H1 (cell line): ENCODE data around the gene RTP2. TPM values are rescaled to one million over a fixed set of nuclear protein-coding genes. Genes with fewer than 3 reads are reported as not detected.

Source experiments
- CTCF ChIA-PET: fragments of 300-600 bp; sonication (Branson Sonifier 250); formaldehyde crosslinking; loops from one replicate; lab custom pipeline; 2021; ENCODE audit not compliant: partially characterized antibody; lab: Charles Lee
- POLR2A ChIA-PET: fragments of 300-600 bp; sonication (Branson Sonifier 250); formaldehyde crosslinking; loops from one replicate; lab custom pipeline; 2021; ENCODE audit warnings: inconsistent platforms; ENCODE audit not compliant: partially characterized antibody; lab: Charles Lee
- DNase-seq, 2 experiments: peaks; one replicate each; pipeline versions ENCODE4 v3.0.0 to v3.0.0-alpha.2; 2010 to 2022; ENCODE audit warnings: low spot score in 2 of 2, low read depth in 1 of 2, mixed read lengths in 1 of 2
- FAIRE-seq: peaks from 2 replicates; lab custom pipeline; 2011; peaks lifted over from hg19 to GRCh38; lab: Jason Lieb, UNC
- H2AFZ ChIP-seq: 2 replicates; pipeline ENCODE4 v1.8.1; 2012; ENCODE audit warnings: low read length, inconsistent platforms
- H2AK5ac ChIP-seq: 2 replicates; pipeline ENCODE4 v1.6.1; 2013; ENCODE audit warnings: low read depth, low read length
- H2BK120ac ChIP-seq: replicated peaks from 2 replicates; pipeline ENCODE3; 2013; ENCODE audit warnings: low read depth, low read length, inconsistent platforms
- H2BK12ac ChIP-seq: 2 replicates; pipeline ENCODE4 v1.6.1; 2013; ENCODE audit warnings: low read depth, low read length
- H2BK15ac ChIP-seq: 2 replicates; pipeline ENCODE4 v1.6.1; 2013; ENCODE audit warnings: low read length
- H2BK20ac ChIP-seq: 2 replicates; pipeline ENCODE4 v1.6.1; 2013; ENCODE audit warnings: low read length
- H2BK5ac ChIP-seq: 2 replicates; pipeline ENCODE4 v1.6.1; 2013; ENCODE audit warnings: low read depth, low read length
- H3K14ac ChIP-seq: 2 replicates; pipeline ENCODE4 v1.6.1; 2013; ENCODE audit warnings: inconsistent platforms; ENCODE audit not compliant: insufficient read length
- H3K18ac ChIP-seq: 2 replicates; pipeline ENCODE4 v1.6.1; 2013; ENCODE audit warnings: low read length; ENCODE audit errors: extremely low read depth
- H3K23ac ChIP-seq: 2 replicates; pipeline ENCODE4 v1.6.1; 2013; ENCODE audit warnings: inconsistent platforms; ENCODE audit not compliant: insufficient read length
- H3K23me2 ChIP-seq: 2 replicates; pipeline ENCODE4 v1.6.1; 2013; ENCODE audit warnings: low read depth, low read length
- H3K27ac ChIP-seq: 2 replicates; pipeline ENCODE4 v1.6.1; 2011; ENCODE audit warnings: low read depth, low read length, inconsistent platforms
- H3K27me3 ChIP-seq, 4 experiments: replicated peaks in 1 of 4; 1 replicate in 1 of 4; 2 replicates in 3 of 4; pipeline versions ENCODE4 v1.6.1 to v1.8.1; 2011 to 2013; ENCODE audit warnings: low read length in 3 of 4, mild to moderate bottlenecking in 3 of 4, inconsistent platforms in 2 of 4, mixed read lengths in 2 of 4, moderate library complexity in 1 of 4; ENCODE audit not compliant: control insufficient read depth in 3 of 4, insufficient read depth in 3 of 4; ENCODE audit errors: extremely low read depth in 1 of 4
- H3K36me3 ChIP-seq, 4 experiments: 2 replicates each; pipeline versions ENCODE4 v1.6.1 to v1.8.1; 2011 to 2013; ENCODE audit warnings: mild to moderate bottlenecking in 4 of 4, low read length in 3 of 4, moderate library complexity in 2 of 4, control low read depth in 1 of 4, inconsistent platforms in 1 of 4; ENCODE audit not compliant: insufficient read depth in 4 of 4, control insufficient read depth in 2 of 4
- H3K4ac ChIP-seq: replicated peaks from 2 replicates; pipeline ENCODE3; 2013; ENCODE audit warnings: low read length, low read depth, mixed read lengths, inconsistent platforms; ENCODE audit not compliant: insufficient read length
- H3K4me1 ChIP-seq, 4 experiments: replicated peaks in 1 of 4; 1 replicate in 1 of 4; 2 replicates in 3 of 4; pipeline versions ENCODE4 v1.6.1 to v1.8.1; 2011 to 2013; ENCODE audit warnings: low read length in 3 of 4, inconsistent platforms in 2 of 4, mixed read lengths in 1 of 4; ENCODE audit not compliant: insufficient read depth in 4 of 4, control insufficient read depth in 3 of 4
- H3K4me2 ChIP-seq, 2 experiments: 2 replicates each; pipeline versions ENCODE4 v1.6.1 to v1.8.1; 2011 to 2013; ENCODE audit warnings: low read depth in 2 of 2, low read length in 2 of 2, control low read depth in 1 of 2, inconsistent platforms in 1 of 2, mild to moderate bottlenecking in 1 of 2; ENCODE audit not compliant: insufficient read depth in 1 of 2
- H3K4me3 ChIP-seq, 4 experiments: fragments of 200-600, 300-600 bp in 1 of 4; sonication (generic), shearing (Covaris generic), sonication (Bioruptor Twin) in 1 of 4; 2 replicates each; pipeline versions ENCODE4 v1.5.1 to v1.8.1; 2011 to 2016; ENCODE audit warnings: low read length in 4 of 4, low read depth in 3 of 4, control low read depth in 2 of 4, inconsistent platforms in 2 of 4, mild to moderate bottlenecking in 2 of 4, mixed read lengths in 1 of 4, moderate library complexity in 1 of 4; ENCODE audit not compliant: insufficient read depth in 2 of 4; ENCODE audit errors: extremely low read depth in 1 of 4
- H3K56ac ChIP-seq: replicated peaks from 2 replicates; pipeline ENCODE3; 2013; ENCODE audit warnings: low read depth, mild to moderate bottlenecking, mixed read lengths, low read length, inconsistent platforms; ENCODE audit not compliant: insufficient read length
- H3K79me1 ChIP-seq: 2 replicates; pipeline ENCODE4 v1.6.1; 2013; ENCODE audit warnings: low read depth, low read length, control low read depth
- H3K79me2 ChIP-seq, 2 experiments: 2 replicates each; pipeline versions ENCODE4 v1.6.1 to v1.8.1; 2012 to 2013; ENCODE audit warnings: low read length in 2 of 2, mild to moderate bottlenecking in 2 of 2, inconsistent platforms in 1 of 2; ENCODE audit not compliant: insufficient read depth in 2 of 2, control insufficient read depth in 1 of 2
- H3K9ac ChIP-seq, 4 experiments: replicated peaks in 1 of 4; 1 replicate in 1 of 4; 2 replicates in 3 of 4; pipeline versions ENCODE4 v1.6.1 to v1.8.1; 2011 to 2013; ENCODE audit warnings: low read depth in 3 of 4, low read length in 3 of 4, control low read depth in 2 of 4, mild to moderate bottlenecking in 2 of 4, moderate library complexity in 2 of 4, inconsistent platforms in 1 of 4; ENCODE audit errors: extremely low read depth in 1 of 4
- H3K9me3 ChIP-seq, 2 experiments: 2 replicates each; pipeline versions ENCODE4 v1.6.1 to v1.8.1; 2012 to 2013; ENCODE audit warnings: mild to moderate bottlenecking in 2 of 2, moderate library complexity in 2 of 2, control low read depth in 1 of 2, inconsistent platforms in 1 of 2, low read depth in 1 of 2, low read length in 1 of 2, mixed read lengths in 1 of 2; ENCODE audit not compliant: insufficient read depth in 2 of 2
- H4K20me1 ChIP-seq, 2 experiments: replicated peaks in 1 of 2; 2 replicates each; pipeline versions ENCODE3 to v1.8.1; 2011 to 2013; ENCODE audit warnings: inconsistent platforms in 2 of 2, low read length in 2 of 2, mild to moderate bottlenecking in 1 of 2; ENCODE audit not compliant: insufficient read depth in 2 of 2, control insufficient read depth in 1 of 2
- H4K5ac ChIP-seq: 2 replicates; pipeline ENCODE4 v1.6.1; 2013; ENCODE audit warnings: low read length, low read depth, mixed read lengths, inconsistent platforms; ENCODE audit not compliant: insufficient read length
- H4K8ac ChIP-seq: 2 replicates; pipeline ENCODE4 v1.8.0; 2013; ENCODE audit warnings: mild to moderate bottlenecking, moderate library complexity, low read length, inconsistent platforms; ENCODE audit not compliant: insufficient read depth; ENCODE audit errors: extremely low read depth
- H4K91ac ChIP-seq: replicated peaks from 2 replicates; pipeline ENCODE3; 2013; ENCODE audit warnings: low read length, mixed read lengths, inconsistent platforms; ENCODE audit not compliant: insufficient read length
- POLR2AphosphoS5 ChIP-seq: IDR thresholded peaks from 2 replicates; pipeline ENCODE4 v1.6.1; 2011; ENCODE audit warnings: low read depth, low read length
- TBP ChIP-seq: IDR thresholded peaks from 2 replicates; pipeline ENCODE4 v1.6.1; 2011; ENCODE audit warnings: low read depth, low read length, improper control_type of control experiment
- WGBS, 2 experiments: shearing (Covaris generic) in 1 of 2; methylation state at CpG; one replicate each; pipeline versions ENCODE4 v1.1.6 to v1.1.7; 2013 to 2015; ENCODE audit warnings: low lambda C conversion rate in 2 of 2, mixed read lengths in 2 of 2, inconsistent platforms in 1 of 2, low coverage in 1 of 2, missing lambda C conversion rate in 1 of 2; ENCODE audit not compliant: insufficient replicate concordance in 2 of 2, insufficient coverage in 1 of 2, insufficient read length in 1 of 2; ENCODE audit errors: extremely low coverage in 1 of 2, missing lambda C conversion rate in 1 of 2; 5-methylcytosine and 5-hydroxymethylcytosine counted together
- polyA plus RNA-seq, 7 experiments: library from polyadenylated mRNA; depleted of rRNA in 3 of 7; stranded (reverse) in 5 of 7; unstranded in 2 of 7; fragments of >200 nt in 5 of 7; fragments of 200-250 nt in 2 of 7; gene quantifications; 1 replicate in 5 of 7; 2 replicates in 1 of 7; 4 replicates in 1 of 7; pipeline versions ENCODE4 v1.2.1 to v1.2.3, GENCODE V29; 2011 to 2013; ENCODE audit warnings: missing spikeins in 2 of 7, mixed read lengths in 2 of 7
- total RNA-seq: library from RNA; stranded (reverse); fragmentation: NEBNext Ultra II Directional; extraction: Animal tissue kit (Norgen Biotek cat#: 25700); gene quantifications from 2 replicates; pipeline ENCODE4 v1.2.1, GENCODE V29; 2021
- TF ChIP-seq, protein P1 (sequence below): IDR thresholded peaks from 2 replicates; pipeline ENCODE4 v1.6.1; 2011; ENCODE audit warnings: low read depth, mild to moderate bottlenecking, low read length; ENCODE audit not compliant: insufficient read depth

Gene RTP2
- total and polyA plus RNA-seq, 2 of the 8 experiments (the other 6 are each of a cell fraction or from before 2014, with no cell fraction given) = not detected

DNA sequence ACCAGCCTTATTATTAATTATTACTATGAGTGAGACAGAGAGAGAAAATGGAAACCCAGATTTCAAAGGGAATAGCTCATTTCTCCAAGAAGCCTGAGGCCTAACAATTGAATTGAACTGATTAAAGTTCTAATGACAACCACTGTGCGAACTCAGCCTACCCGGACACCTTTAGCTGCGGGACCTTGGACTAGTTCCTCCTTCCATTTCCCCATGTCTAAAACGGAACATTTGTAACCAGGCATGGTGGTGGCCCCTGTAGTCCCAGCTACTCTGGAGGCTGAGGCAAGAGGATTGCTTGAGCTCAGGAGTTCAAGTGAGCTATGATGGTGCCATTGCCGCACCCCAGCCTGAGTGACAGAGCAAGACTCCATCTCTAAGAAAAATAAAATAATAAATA lies 16.4 kb upstream of the RTP2 start:
- Histone ChIP-seq H2BK15ac (no peak overlapping the region), H3K23me2 (no peaks in the 10 kb centered on the region), H3K4ac (no peak overlapping the region), H3K79me1 (no peaks in the 10 kb centered on the region), H2BK5ac (no peak overlapping the region), H3K27ac (no peak overlapping the region), H4K8ac (no peak overlapping the region), H3K79me2 (no peaks in the 10 kb centered on the region), H3K56ac (no peak overlapping the region), H4K20me1 (no peaks in the 10 kb centered on the region), H3K36me3 (peaks cover 0 to 19% (median 0%) of the 10 kb centered on the region in 4 experiments; a peak in 3 of 8 replicates), H3K4me1 (peaks cover 0 to 13% (median 4%) of the 10 kb centered on the region in 4 experiments; a peak in 6 of 7 replicates), H2BK120ac (no peak overlapping the region), H3K9me3 (no peaks in the 10 kb centered on the region), H3K9ac (no peak overlapping the region), H3K4me3 (no peak overlapping the region), H3K14ac (no peak overlapping the region), H2BK20ac (no peak overlapping the region), H4K5ac (no peak overlapping the region), H2BK12ac (no peak overlapping the region), H3K18ac (no peak overlapping the region), H4K91ac (no peak overlapping the region), H2AK5ac (no peak overlapping the region), H2AFZ (no peak overlapping the region), H3K4me2 (no peak overlapping the region), H3K27me3 (no peaks in the 10 kb centered on the region), H3K23ac (no peak overlapping the region)
- WGBS, 2 experiments = 95% methylated on average over 5 of the region's 5 CpGs; no CpG with 5 or more reads in 1 of the 2 experiments
- no peak for TF ChIP-seq POLR2AphosphoS5
- TF ChIP-seq, protein P1, sequence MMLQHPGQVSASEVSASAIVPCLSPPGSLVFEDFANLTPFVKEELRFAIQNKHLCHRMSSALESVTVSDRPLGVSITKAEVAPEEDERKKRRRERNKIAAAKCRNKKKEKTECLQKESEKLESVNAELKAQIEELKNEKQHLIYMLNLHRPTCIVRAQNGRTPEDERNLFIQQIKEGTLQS = no peak
- no peak for TF ChIP-seq TBP
- DNase-seq (no peak), FAIRE-seq (no peak)
- POLR2A ChIA-PET = interaction anchor here (0.9 kb wide), 1 partner anchor 323 kb away, joined by 3 read pairs; no protein-coding TSS in a partner anchor
- CTCF ChIA-PET = interaction anchor here (0.9 to 23.0 kb wide), 13 partner anchors 10 to 1237 kb away, joined by 3 to 280 read pairs (median 5); partner anchors contain the start of gene RTP2
